GF-D8 (cell line): ENCODE results near the gene ACSL5.
"Not testable (repeated sequence)": the region's sequence is repeated elsewhere in the genome, so short reads cannot be mapped to it uniquely, and the experiment has no call there.

ENCODE experiments used
- DNase-seq: peaks from one replicate; lab custom pipeline; 2025; lab: John Stamatoyannopoulos, UW

Gene ACSL5

GRCh38 chr10:112351146-112351545 is 22.8 kb upstream of the ACSL5 start:
- DNase-seq: no peak

- DNase-seq: no peak
These were observed 21.9 kb upstream of the ACSL5 start for GRCh38 chr10:112352044-112352443.

DNA sequence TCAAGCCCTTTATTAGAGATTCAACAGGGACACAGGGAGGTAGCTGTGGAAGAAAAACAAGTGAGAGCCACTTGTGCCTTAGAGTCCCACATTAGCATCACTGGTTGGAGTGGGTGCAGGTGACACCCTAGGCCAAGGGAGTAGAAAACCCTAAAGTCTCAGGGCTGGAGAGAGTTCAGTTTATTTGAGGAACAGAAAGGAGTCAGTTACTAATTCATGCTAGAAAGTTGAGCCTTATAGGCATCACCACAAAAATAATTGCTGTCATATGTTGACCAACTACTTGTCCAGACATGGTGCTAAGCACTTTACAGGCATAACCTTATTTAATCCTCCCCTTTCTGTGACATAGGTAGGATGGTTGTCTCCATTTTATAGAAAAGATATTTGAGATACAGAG is 20.9 kb upstream of the ACSL5 start:
- DNase-seq: no peak

GRCh38 chr10:112356686-112357085 is 17.2 kb upstream of the ACSL5 start:
- DNase-seq: no peak

- DNase-seq: no peak
These were observed 14.2 kb upstream of the ACSL5 start for GRCh38 chr10:112359606-112360307.

- no peak for DNase-seq
These were observed 13.3 kb upstream of the ACSL5 start for GRCh38 chr10:112360308-112361270.

GRCh38 chr10:112361951-112362751 is 11.8 kb upstream of the ACSL5 start:
- DNase-seq: no peak

GRCh38 chr10:112362833-112363232 is 11.1 kb upstream of the ACSL5 start:
- no peak for DNase-seq

- no peak for DNase-seq
These were observed 9.9 kb upstream of the ACSL5 start for GRCh38 chr10:112363696-112364688.

DNA sequence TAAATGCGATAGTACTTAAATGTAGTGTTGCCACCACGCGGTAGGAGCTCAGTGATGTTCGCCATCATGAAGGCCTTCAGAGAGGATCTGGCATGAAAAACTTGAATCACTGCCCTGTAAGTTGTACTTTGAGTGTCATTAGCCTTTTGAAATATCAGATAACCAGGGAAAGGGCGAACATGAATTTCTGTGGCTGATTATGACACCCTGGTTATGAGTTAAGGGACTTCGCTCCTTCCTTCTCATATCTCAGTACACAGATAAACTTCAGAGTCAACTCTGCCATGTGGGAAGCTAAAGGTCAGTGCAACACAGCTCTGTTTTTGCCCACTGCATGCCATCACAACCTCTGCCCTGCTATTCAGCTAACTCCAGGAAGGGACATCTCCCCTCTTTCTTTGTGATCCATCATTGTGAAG is 8.9 kb upstream of the ACSL5 start:
- DNase-seq: no peak

DNA sequence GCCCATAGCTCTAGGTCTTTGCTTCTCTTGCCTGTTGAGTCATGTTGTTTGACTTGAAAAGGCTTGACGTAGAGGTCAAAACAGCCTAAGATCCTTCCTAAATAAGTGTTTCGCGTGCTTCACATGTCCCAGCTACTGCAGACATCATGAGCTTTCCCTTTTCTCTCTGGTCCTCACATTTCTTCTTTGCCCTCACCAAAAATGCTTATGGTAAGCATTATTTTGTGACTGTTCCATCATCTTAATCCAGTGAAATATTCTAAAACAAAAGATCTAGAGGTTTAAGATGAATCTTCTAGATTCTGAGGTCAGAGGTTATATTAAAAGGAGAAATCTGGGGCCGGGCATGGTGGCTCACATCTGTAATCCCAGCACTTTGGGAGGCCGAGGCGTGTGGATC is 8.5 kb upstream of the ACSL5 start:
- DNase-seq: no peak

GRCh38 chr10:112366992-112367391 is 6.9 kb upstream of the ACSL5 start:
- no peak for DNase-seq

GRCh38 chr10:112367516-112367915 is 6.4 kb upstream of the ACSL5 start:
- DNase-seq: no peak

DNA sequence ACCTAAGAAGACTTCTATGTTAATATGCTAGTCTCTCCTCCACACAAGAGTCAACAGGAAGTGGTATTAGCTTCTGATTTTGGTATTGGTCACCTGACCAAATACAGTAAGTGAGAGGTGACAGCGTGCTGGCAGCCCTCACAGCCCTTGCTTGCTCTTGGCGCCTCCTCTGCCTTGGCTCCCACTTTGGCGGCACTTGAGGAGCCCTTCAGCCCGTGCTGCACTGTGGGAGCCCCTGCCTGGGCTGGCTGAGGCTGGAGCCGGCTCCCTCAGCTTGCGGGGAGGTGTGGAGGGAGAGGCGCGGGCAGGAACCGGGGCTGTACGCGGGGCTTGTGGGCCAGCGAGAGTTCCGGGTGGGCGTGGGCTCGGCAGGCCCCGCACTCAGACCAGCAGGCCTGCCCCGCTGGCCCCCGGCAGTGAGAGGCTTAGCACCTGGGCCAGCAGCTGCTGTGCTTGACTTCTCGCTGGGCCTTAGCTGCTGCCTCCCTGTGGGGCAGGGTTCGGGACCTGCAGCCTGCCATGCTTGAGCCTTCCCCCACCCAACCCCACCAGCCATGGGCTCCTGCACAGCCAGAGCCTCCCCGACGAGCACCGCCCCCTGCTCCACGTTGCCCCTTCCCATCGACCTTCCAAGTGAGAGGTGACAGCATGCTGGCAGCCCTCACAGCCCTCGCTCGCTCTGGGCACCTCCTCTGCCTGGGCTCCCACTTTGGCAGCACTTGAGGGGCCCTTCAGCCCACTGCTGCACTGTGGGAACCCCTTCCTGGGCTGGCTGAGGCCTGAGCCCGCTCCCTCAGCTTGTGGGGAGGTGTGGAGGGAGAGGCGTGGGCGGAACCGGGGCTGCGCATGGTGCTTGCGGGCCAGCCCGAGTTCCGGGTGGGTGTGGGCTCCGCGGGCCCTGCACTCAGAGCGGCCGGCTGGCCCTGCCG is 4.2 kb upstream of the ACSL5 start:
- no peak for DNase-seq

DNA sequence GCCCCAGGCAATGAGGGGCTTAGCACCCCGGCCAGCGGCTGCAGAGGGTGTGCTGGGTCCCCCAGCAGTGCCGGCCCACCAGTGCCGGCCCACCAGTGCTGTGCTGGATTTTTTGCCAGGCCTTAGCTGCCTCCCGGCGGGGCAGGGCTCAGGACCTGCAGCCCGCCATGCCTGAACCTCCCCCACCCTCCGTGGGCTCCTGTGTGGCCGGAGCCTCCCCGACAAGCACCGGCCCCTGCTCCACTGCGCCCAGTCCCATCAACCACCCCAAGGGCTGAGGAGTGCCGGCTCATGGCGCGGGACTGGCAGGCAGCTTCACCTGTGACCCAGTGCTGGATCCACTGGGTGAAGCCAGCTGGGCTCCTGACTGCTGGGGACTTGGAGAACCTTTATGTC is 3.5 kb upstream of the ACSL5 start:
- no peak for DNase-seq

- DNase-seq: not testable (repeated sequence)
These were observed 2.6 kb upstream of the ACSL5 start for GRCh38 chr10:112371326-112371725.

DNA sequence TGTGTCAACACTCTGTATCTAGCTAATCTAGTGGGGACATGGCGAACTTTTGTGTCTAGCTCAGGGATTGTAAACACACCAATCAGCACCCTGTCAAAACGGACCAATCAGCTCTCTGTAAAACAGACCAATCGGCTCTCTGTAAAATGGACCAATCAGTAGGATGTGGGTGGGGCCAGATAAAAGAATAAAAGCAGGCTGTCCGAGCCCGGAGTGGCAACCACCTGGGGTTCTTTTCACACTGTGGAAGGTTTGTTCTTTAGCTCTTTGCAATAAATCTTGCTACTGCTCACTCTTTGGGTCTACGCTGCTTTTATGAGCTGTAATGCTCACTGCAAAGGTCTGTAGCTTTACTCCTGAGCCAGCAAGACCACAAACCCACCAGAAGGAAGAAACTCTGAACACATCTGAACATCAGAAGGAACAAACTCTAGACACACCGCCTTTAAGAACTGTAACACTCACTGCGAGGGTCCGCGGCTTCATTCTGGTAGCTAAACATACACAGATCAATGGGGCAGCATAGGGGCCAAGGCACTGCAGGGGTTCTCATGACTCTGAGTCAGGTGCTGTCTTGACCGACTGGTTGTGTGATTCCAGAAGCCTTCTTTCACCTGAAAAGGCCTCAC is 1.6 kb upstream of the ACSL5 start:
- not testable (repeated sequence) for DNase-seq

- peak; percentile 19 for DNase-seq
These were observed 1.0 kb downstream of the ACSL5 start for GRCh38 chr10:112374724-112375541.
